Lower leg skin (tissue), 3 donors: Measurements from ENCODE around the gene HEPHL1.

Experiments used
- POLR2A ChIP-seq, 2 donors: fragments of 450-650 bp; IDR thresholded peaks; one replicate each; pipeline ENCODE4 v1.6.1; 2016 to 2017; ENCODE audit warnings: antibody characterized with exemption in 2 of 2, mild to moderate bottlenecking in 1 of 2, moderate library complexity in 1 of 2
- TF ChIP-seq, protein P1 (sequence below), 3 donors: fragments of 450-650 bp; IDR thresholded peaks; one replicate each; pipeline ENCODE4 v1.5.1; 2016; ENCODE audit warnings: antibody characterized with exemption in 3 of 3, mild to moderate bottlenecking in 3 of 3, moderate library complexity in 2 of 3

DNA sequence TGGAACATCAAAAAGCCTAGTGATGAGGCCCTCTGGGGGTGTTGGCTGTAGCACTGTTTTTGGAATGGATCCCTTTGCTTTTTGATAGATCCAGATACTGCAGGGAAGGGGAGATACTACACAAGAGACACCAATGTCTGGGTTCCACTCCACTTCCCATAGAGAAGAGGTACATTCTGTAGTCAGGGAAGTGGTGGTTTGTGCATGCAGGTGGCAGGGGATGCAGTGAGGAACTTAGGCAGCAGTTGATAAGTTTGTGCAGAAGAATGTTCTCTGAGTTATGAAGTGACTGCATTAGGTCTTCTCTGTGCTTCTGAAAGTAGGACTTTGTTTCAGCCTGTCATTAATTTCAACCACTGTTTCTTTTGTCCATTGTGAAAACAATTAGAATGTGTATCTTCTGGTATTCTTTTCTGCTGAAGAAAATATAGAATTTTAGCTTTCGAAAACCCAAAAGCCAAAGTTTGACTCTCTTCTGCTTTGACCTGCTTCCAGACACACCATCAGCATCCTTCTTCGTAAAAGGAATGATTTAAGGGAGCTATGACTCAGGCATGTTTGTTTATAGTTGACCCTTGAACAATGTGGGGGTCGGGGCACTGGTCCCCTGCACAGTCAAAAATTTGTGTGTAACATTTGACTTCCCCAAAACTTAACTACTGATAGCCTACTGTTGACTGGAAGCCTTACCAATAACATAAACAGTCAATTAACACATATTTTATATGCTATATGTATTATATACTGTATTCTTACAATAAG lies 133.1 kb downstream of the HEPHL1 start:
- TF ChIP-seq, protein P1, sequence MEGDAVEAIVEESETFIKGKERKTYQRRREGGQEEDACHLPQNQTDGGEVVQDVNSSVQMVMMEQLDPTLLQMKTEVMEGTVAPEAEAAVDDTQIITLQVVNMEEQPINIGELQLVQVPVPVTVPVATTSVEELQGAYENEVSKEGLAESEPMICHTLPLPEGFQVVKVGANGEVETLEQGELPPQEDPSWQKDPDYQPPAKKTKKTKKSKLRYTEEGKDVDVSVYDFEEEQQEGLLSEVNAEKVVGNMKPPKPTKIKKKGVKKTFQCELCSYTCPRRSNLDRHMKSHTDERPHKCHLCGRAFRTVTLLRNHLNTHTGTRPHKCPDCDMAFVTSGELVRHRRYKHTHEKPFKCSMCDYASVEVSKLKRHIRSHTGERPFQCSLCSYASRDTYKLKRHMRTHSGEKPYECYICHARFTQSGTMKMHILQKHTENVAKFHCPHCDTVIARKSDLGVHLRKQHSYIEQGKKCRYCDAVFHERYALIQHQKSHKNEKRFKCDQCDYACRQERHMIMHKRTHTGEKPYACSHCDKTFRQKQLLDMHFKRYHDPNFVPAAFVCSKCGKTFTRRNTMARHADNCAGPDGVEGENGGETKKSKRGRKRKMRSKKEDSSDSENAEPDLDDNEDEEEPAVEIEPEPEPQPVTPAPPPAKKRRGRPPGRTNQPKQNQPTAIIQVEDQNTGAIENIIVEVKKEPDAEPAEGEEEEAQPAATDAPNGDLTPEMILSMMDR (IDR thresholded peaks at IDR 0.05), result no peak
- no peak for TF ChIP-seq POLR2A (IDR thresholded peaks at IDR 0.05)
